A549 (cell line): ENCODE results near the gene LYPLA2. TPM values are rescaled to one million over a fixed set of nuclear protein-coding genes. Genes with fewer than 3 reads are reported as not detected.
A peak's percentile ranks its signal among the peaks of the same experiment; 100 is the strongest.

Source experiments
- ATAC-seq, 2 experiments: fragments of 200-7000 bp in 1 of 2; fragments of >200 bp in 1 of 2; cut with Nextera tagmentation in 1 of 2; cut with Tn5 transposase in 1 of 2; 3 replicates each; pipeline versions ENCODE4 v1.8.0 to v1.9.1; 2018 to 2020; ENCODE audit warnings: mild to moderate bottlenecking in 1 of 2, moderate library complexity in 1 of 2
- CTCF ChIA-PET: fragments of 300-600 bp; sonication (Branson Sonifier 250); formaldehyde crosslinking; extraction: SDS; loops from one replicate; lab custom pipeline; 2021; ENCODE audit warnings: antibody characterized with exemption, inconsistent platforms; lab: Yijun Ruan, JAX
- POLR2A ChIA-PET: fragments of 350-600 bp; formaldehyde crosslinking; extraction: SDS; loops from one replicate; lab custom pipeline; 2021; ENCODE audit warnings: antibody characterized with exemption, inconsistent platforms; lab: Yijun Ruan, JAX
- DNase-seq, 2 experiments: peaks; one replicate each; pipeline versions ENCODE4 v3.0.0 to v3.0.0-alpha.2; 2011 to 2016; ENCODE audit warnings: low read depth in 1 of 2, low spot score in 1 of 2
- FAIRE-seq: peaks from 2 replicates; lab custom pipeline; 2011; peaks lifted over from hg19 to GRCh38; lab: Jason Lieb, UNC
- H3K27ac ChIP-seq, 2 experiments: fragments of >200 bp; sonication (Bioruptor Twin); formaldehyde crosslinking; 3 replicates each; pipeline ENCODE4 v1.5.1; 2016 to 2017
- H3K4me1 ChIP-seq: fragments of >200 bp; sonication (Bioruptor Twin); formaldehyde crosslinking; 3 replicates; pipeline ENCODE4 v1.6.1; 2016
- H3K4me2 ChIP-seq: fragments of >200 bp; sonication (Bioruptor Twin); formaldehyde crosslinking; 3 replicates; pipeline ENCODE4 v1.6.1; 2016
- H3K4me3 ChIP-seq: fragments of >200 bp; sonication (Bioruptor Twin); formaldehyde crosslinking; 3 replicates; pipeline ENCODE4 v1.5.1; 2016
- H3K9me3 ChIP-seq: fragments of >200 bp; sonication (Bioruptor Twin); formaldehyde crosslinking; 3 replicates; pipeline ENCODE4 v1.6.1; 2016
- BHLHE40 ChIP-seq: IDR thresholded peaks from 2 replicates; pipeline ENCODE4 v1.6.1; 2012; ENCODE audit warnings: low read depth, low read length, inconsistent platforms
- CEBPB ChIP-seq, 2 experiments: fragments of >200 bp in 1 of 2; sonication (Bioruptor Twin) in 1 of 2; formaldehyde crosslinking in 1 of 2; IDR thresholded peaks; 2 replicates each; pipeline ENCODE4 v1.6.1; 2012 to 2016
- CHD2 ChIP-seq: fragments of 150-350 bp; IDR thresholded peaks from 2 replicates; pipeline ENCODE4 v1.6.1; 2014; ENCODE audit warnings: low read length; ENCODE audit not compliant: partially characterized antibody
- CHD4 ChIP-seq: fragments of 200-600 bp; sonication (generic); IDR thresholded peaks from 2 replicates; pipeline ENCODE4 v1.6.1; 2016; ENCODE audit warnings: antibody characterized with exemption, mild to moderate bottlenecking, borderline replicate concordance
- EHF ChIP-seq: fragments of 250-450 bp; sonication (Bioruptor Pico); IDR thresholded peaks from 2 replicates; pipeline ENCODE4 v1.5.0; 2020; ENCODE audit warnings: mild to moderate bottlenecking
- EHMT2 ChIP-seq: fragments of 200-600 bp; sonication (generic); IDR thresholded peaks from 2 replicates; pipeline ENCODE4 v1.6.1; 2016; ENCODE audit warnings: antibody characterized with exemption, low read depth, mild to moderate bottlenecking, moderate library complexity
- ESRRA ChIP-seq: fragments of 150-350 bp; IDR thresholded peaks from 2 replicates; pipeline ENCODE4 v1.6.1; 2014; ENCODE audit warnings: mild to moderate bottlenecking, low read length, borderline replicate concordance
- FOSB ChIP-seq: fragments of 250-450 bp; sonication (Bioruptor Pico); IDR thresholded peaks from 2 replicates; pipeline ENCODE4 v1.5.0; 2020; ENCODE audit warnings: mild to moderate bottlenecking, moderate library complexity
- FOSL2 ChIP-seq, 2 experiments: fragments of 450-650 bp in 1 of 2; fragments of >200 bp in 1 of 2; sonication (Bioruptor Twin) in 1 of 2; formaldehyde crosslinking; IDR thresholded peaks; 2 replicates each; pipeline versions ENCODE4 v1.5.0 to v1.6.1; 2016 to 2020; ENCODE audit warnings: mild to moderate bottlenecking in 1 of 2, moderate library complexity in 1 of 2
- GATA3 ChIP-seq: IDR thresholded peaks from 2 replicates; pipeline ENCODE4 v1.6.1; 2012; ENCODE audit warnings: borderline replicate concordance
- HOXA7 ChIP-seq: fragments of 250-450 bp; sonication (Bioruptor Pico); IDR thresholded peaks from 2 replicates; pipeline ENCODE4 v1.5.0; 2020; ENCODE audit warnings: mild to moderate bottlenecking, moderate library complexity
- JUN ChIP-seq, 2 experiments: fragments of >200 bp; sonication (Bioruptor Twin); formaldehyde crosslinking; IDR thresholded peaks; 2 replicates in 1 of 2; 3 replicates in 1 of 2; pipeline ENCODE4 v1.6.1; 2016 to 2017
- JUNB ChIP-seq: fragments of >200 bp; sonication (Bioruptor Twin); formaldehyde crosslinking; IDR thresholded peaks from 2 replicates; pipeline ENCODE4 v1.6.1; 2016
- MYC ChIP-seq: IDR thresholded peaks from 2 replicates; pipeline ENCODE4 v1.6.1; 2012; ENCODE audit warnings: mild to moderate bottlenecking, inconsistent platforms, low read length, improper control_type of control experiment, borderline replicate concordance
- NPAS2 ChIP-seq: fragments of 250-450 bp; sonication (Bioruptor Pico); IDR thresholded peaks from 2 replicates; pipeline ENCODE4 v1.8.0; 2022; ENCODE audit warnings: mild to moderate bottlenecking, moderate library complexity, borderline replicate concordance
- NR3C1 ChIP-seq: fragments of >200 bp; sonication (Bioruptor Twin); formaldehyde crosslinking; IDR thresholded peaks from 3 replicates; pipeline ENCODE4 v1.6.1; 2017
- RAD21 ChIP-seq, 2 experiments: fragments of >200 bp in 1 of 2; sonication (Bioruptor Twin) in 1 of 2; formaldehyde crosslinking in 1 of 2; IDR thresholded peaks in 1 of 2; conservative IDR thresholded peaks in 1 of 2; 2 replicates in 1 of 2; 3 replicates in 1 of 2; pipeline ENCODE4 v1.6.1; 2012 to 2018; ENCODE audit warnings: inconsistent platforms in 1 of 2
- RNF2 ChIP-seq: fragments of 200-600 bp; sonication (generic); IDR thresholded peaks from 2 replicates; pipeline ENCODE4 v1.6.1; 2016; ENCODE audit warnings: low read depth, mild to moderate bottlenecking, antibody characterized with exemption, moderate library complexity, borderline replicate concordance
- SREBF2 ChIP-seq: fragments of 450-650 bp; IDR thresholded peaks from 2 replicates; pipeline ENCODE4 v1.6.1; 2014; ENCODE audit warnings: mild to moderate bottlenecking, moderate library complexity
- ZC3H11A ChIP-seq: fragments of 450-650 bp; IDR thresholded peaks from 2 replicates; pipeline ENCODE4 v1.6.1; 2014; ENCODE audit warnings: antibody characterized with exemption, mild to moderate bottlenecking
- ZFP36 ChIP-seq: fragments of 450-650 bp; IDR thresholded peaks from 2 replicates; pipeline ENCODE4 v1.6.1; 2014; ENCODE audit warnings: borderline replicate concordance; ENCODE audit not compliant: partially characterized antibody
- WGBS: methylation state at CpG from one replicate; pipeline ENCODE4 v1.1.6; 2017; ENCODE audit errors: missing lambda C conversion rate; 5-methylcytosine and 5-hydroxymethylcytosine counted together
- polyA plus RNA-seq, 4 experiments: library from polyadenylated mRNA; depleted of rRNA in 3 of 4; stranded (reverse); fragments of >200 nt; fragmentation: RNase III in 1 of 4; extraction: RNeasy Plus Mini Kit Qiagen cat#74134 plus additional on column Dnase treatment in 1 of 4; gene quantifications; 2 replicates in 3 of 4; 3 replicates in 1 of 4; pipeline ENCODE4 v1.2.3, GENCODE V29; 2011 to 2017
- TF ChIP-seq, protein P1 (sequence below): fragments of >200 bp; sonication (Bioruptor Twin); formaldehyde crosslinking; IDR thresholded peaks from 3 replicates; pipeline ENCODE4 v1.6.1; 2016
- TF ChIP-seq, protein P2 (sequence below): fragments of 250-450 bp; sonication (Bioruptor Pico); IDR thresholded peaks from 2 replicates; pipeline ENCODE4 v1.5.0; 2021; ENCODE audit warnings: mild to moderate bottlenecking, moderate library complexity, borderline replicate concordance
- TF ChIP-seq, protein P3 (sequence below): IDR thresholded peaks from 2 replicates; pipeline ENCODE4 v1.6.1; 2012
- TF ChIP-seq, protein P4 (sequence below): fragments of 200-600 bp; sonication (generic); IDR thresholded peaks from 2 replicates; pipeline ENCODE4 v1.6.1; 2016; ENCODE audit warnings: antibody characterized with exemption, mild to moderate bottlenecking, moderate library complexity

Gene LYPLA2
- polyA plus RNA-seq, 2 of the 4 experiments (the other 2 are of a cell fraction): 17.8 to 49.2 TPM

DNA sequence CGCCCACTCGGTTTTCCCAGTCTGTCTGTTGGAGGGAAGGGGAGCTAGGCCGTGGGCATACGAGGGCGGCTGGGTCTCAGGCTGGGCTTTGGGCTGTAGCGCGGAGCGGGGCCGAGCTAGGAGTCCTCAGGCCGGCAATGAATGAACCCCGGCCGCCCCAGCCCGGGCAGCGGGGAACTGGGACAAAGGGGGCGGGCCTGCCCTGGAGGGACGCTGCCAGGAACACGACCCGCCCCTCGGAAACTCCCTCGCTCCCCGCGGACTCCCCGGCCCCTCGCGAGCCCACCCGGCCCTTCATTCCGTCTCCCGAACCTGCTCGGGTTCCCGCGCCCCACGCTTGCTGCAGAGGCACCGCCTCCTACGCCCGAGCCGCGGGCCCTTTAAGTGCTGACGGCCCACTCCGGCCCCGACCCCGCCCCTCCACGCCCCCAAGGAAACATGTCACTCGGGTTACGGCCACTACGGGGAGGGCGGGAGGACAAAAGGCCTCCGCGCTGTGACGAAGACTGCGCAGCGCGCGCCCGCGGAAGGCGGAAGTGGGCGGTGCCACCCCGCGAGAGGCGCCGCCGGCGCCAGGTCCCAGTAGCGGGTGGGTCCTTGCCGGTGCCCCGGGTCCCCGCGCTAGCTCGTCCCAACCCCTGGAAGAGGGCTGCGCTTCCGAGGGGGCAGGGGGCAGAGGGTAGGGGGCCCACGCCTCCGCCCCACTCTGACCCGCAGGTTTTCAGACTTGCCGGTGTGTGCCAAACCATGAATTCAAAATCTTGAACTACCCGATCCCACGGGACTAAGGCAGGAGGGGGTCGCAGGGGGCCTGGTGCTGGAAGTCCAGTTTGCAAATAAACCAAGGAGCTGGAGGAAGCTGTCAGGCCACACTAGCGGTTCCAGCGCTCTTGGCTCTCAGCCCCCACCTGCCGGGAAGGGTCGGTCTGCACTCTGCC is 9.7 kb downstream of the LYPLA2 start, which contains the start of gene GALE (continued):
- no peak for TF ChIP-seq CEBPB (IDR thresholded peaks at IDR 0.05)
- TF ChIP-seq JUN (IDR thresholded peaks at IDR 0.05): peak in 1 of 2 experiments; percentile 89; a peak in 3 of 5 replicates

- Histone ChIP-seq H3K4me3 (peak overlapping the region; percentile 72), H3K4me1 (peaks cover 12% of the 10 kb centered on the region), H3K9me3 (no peaks in the 10 kb centered on the region), H3K27ac (peak overlapping the region; percentile 89 to 99), H3K4me2 (peak overlapping the region; percentile 81)
- ChIA-PET CTCF (interaction anchor here (1.0 to 3.4 kb wide), 4 partner anchors 10 to 68 kb away, joined by 3 to 23 read pairs (median 4); partner anchors contain the start of gene PITHD1), POLR2A (interaction anchor here (0.6 to 4.2 kb wide), 3 partner anchors 9 to 71 kb away, joined by 3 to 19 read pairs (median 3); partner anchors contain the start of gene LYPLA2)
- FAIRE-seq (no peak), ATAC-seq (no peak), DNase-seq (no peak)
- WGBS: 57% methylated on average over 16 of the region's 19 CpGs
- TF ChIP-seq RNF2 (no peak), NPAS2 (CRISPR knock-in tag) (no peak), ZC3H11A (no peak)
Observed at GRCh38 chr1:23801338-23801748, 10.4 kb downstream of the LYPLA2 start.

DNA sequence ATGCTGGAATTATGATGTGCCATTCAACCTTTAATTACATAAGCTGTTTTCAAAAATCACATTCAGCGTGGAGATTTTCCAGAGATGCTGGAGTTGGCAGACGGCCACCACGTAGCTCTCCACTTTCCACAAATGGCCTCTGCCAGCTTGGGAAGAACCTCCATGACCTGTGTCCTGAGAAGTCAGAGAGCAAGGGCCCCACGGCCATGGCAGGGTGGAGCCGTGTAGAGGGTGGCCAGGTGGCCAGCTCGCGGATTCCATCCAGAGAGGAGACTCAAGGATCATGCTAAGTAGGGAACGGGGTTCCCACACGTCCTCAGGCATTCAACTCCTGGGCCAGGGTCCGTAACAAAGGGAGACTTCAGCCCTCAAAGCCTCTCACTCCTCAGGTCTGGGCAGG is 10.9 kb downstream of the LYPLA2 start:
- POLR2A ChIA-PET: interaction anchor here (0.6 to 4.2 kb wide), 4 partner anchors 8 to 72 kb away, joined by 3 to 19 read pairs (median 4); partner anchors contain the start of gene LYPLA2
- peak overlapping the region; percentile 81; the same call in 2 of the 3 replicates for H3K4me2 ChIP-seq
- no peak for ATAC-seq
- no peaks in the 10 kb centered on the region for H3K9me3 ChIP-seq
- CTCF ChIA-PET: interaction anchor here (0.7 to 3.4 kb wide), 6 partner anchors 9 to 68 kb away, joined by 3 to 23 read pairs (median 4); partner anchors contain the start of gene PITHD1
- peaks cover 12% of the 10 kb centered on the region for H3K4me1 ChIP-seq
- no peak overlapping the region for H3K4me3 ChIP-seq
- H3K27ac ChIP-seq: no peak overlapping the region; a peak in 1 of 6 replicates
- 77% methylated on average over 7 of the region's 10 CpGs for WGBS
- FAIRE-seq: no peak
- no peak for DNase-seq
- TF ChIP-seq, protein P1, sequence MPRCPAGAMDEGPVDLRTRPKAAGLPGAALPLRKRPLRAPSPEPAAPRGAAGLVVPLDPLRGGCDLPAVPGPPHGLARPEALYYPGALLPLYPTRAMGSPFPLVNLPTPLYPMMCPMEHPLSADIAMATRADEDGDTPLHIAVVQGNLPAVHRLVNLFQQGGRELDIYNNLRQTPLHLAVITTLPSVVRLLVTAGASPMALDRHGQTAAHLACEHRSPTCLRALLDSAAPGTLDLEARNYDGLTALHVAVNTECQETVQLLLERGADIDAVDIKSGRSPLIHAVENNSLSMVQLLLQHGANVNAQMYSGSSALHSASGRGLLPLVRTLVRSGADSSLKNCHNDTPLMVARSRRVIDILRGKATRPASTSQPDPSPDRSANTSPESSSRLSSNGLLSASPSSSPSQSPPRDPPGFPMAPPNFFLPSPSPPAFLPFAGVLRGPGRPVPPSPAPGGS: no peak
- TF ChIP-seq BHLHE40: no peak
- TF ChIP-seq, protein P2, sequence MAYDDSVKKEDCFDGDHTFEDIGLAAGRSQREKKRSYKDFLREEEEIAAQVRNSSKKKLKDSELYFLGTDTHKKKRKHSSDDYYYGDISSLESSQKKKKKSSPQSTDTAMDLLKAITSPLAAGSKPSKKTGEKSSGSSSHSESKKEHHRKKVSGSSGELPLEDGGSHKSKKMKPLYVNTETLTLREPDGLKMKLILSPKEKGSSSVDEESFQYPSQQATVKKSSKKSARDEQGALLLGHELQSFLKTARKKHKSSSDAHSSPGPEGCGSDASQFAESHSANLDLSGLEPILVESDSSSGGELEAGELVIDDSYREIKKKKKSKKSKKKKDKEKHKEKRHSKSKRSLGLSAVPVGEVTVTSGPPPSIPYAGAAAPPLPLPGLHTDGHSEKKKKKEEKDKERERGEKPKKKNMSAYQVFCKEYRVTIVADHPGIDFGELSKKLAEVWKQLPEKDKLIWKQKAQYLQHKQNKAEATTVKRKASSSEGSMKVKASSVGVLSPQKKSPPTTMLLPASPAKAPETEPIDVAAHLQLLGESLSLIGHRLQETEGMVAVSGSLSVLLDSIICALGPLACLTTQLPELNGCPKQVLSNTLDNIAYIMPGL (CRISPR knock-in tag): no peak
- no peak for TF ChIP-seq GATA3
- TF ChIP-seq EHF (CRISPR knock-in tag): no peak
- TF ChIP-seq, protein P3, sequence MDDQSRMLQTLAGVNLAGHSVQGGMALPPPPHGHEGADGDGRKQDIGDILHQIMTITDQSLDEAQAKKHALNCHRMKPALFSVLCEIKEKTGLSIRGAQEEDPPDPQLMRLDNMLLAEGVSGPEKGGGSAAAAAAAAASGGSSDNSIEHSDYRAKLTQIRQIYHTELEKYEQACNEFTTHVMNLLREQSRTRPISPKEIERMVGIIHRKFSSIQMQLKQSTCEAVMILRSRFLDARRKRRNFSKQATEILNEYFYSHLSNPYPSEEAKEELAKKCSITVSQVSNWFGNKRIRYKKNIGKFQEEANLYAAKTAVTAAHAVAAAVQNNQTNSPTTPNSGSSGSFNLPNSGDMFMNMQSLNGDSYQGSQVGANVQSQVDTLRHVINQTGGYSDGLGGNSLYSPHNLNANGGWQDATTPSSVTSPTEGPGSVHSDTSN: no peak
- TF ChIP-seq CHD2: no peak
- no peak for TF ChIP-seq JUNB
- TF ChIP-seq RAD21 (conservative IDR thresholded peaks at IDR 0.05 in 1 of 2, IDR thresholded peaks at IDR 0.05 in 1 of 2): no peak
- no peak for TF ChIP-seq HOXA7 (CRISPR knock-in tag)
- no peak for TF ChIP-seq SREBF2
- TF ChIP-seq FOSB (CRISPR knock-in tag): no peak
- TF ChIP-seq MYC: no peak
- TF ChIP-seq, protein P4, sequence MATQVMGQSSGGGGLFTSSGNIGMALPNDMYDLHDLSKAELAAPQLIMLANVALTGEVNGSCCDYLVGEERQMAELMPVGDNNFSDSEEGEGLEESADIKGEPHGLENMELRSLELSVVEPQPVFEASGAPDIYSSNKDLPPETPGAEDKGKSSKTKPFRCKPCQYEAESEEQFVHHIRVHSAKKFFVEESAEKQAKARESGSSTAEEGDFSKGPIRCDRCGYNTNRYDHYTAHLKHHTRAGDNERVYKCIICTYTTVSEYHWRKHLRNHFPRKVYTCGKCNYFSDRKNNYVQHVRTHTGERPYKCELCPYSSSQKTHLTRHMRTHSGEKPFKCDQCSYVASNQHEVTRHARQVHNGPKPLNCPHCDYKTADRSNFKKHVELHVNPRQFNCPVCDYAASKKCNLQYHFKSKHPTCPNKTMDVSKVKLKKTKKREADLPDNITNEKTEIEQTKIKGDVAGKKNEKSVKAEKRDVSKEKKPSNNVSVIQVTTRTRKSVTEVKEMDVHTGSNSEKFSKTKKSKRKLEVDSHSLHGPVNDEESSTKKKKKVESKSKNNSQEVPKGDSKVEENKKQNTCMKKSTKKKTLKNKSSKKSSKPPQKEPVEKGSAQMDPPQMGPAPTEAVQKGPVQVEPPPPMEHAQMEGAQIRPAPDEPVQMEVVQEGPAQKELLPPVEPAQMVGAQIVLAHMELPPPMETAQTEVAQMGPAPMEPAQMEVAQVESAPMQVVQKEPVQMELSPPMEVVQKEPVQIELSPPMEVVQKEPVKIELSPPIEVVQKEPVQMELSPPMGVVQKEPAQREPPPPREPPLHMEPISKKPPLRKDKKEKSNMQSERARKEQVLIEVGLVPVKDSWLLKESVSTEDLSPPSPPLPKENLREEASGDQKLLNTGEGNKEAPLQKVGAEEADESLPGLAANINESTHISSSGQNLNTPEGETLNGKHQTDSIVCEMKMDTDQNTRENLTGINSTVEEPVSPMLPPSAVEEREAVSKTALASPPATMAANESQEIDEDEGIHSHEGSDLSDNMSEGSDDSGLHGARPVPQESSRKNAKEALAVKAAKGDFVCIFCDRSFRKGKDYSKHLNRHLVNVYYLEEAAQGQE: no peak
- TF ChIP-seq CHD4: no peak
- no peak for TF ChIP-seq ZFP36
- TF ChIP-seq EHMT2: no peak
- TF ChIP-seq FOSL2 (IDR thresholded peaks at IDR 0.05): no peak
- TF ChIP-seq FOSL2 (CRISPR knock-in tag; IDR thresholded peaks at IDR 0.05): no peak
- no peak for TF ChIP-seq NR3C1
- TF ChIP-seq ESRRA: no peak
